A204.1 (cell line): ENCODE measurements around the gene SPATA33.

Experiments used
- FAIRE-seq: peaks from 2 replicates; lab custom pipeline; 2012; peaks lifted over from hg19 to GRCh38; lab: Jason Lieb, UNC

The SPATA33 gene

GRCh38 chr16:89657442-89658220, at the start of gene SPATA33, which contains the start of gene CHMP1A:
Gene SPATA33, plus strand, starts transcription at chr16:89657836. Its CDS starts 76 bp downstream, at chr16:89657912.
Gene CHMP1A, minus strand, starts transcription at chr16:89657708. Its CDS starts 120 bp downstream, at chr16:89657588.
- no peak for FAIRE-seq

- no peak for FAIRE-seq
These were observed 49.5 kb upstream of the SPATA33 start for GRCh38 chr16:89607937-89608740.

GRCh38 chr16:89610108-89610453, 47.6 kb upstream of the SPATA33 start:
- no peak for FAIRE-seq

- no peak for FAIRE-seq
These were observed 45.0 kb upstream of the SPATA33 start for GRCh38 chr16:89612415-89613166.

GRCh38 chr16:89613231-89613953, 44.2 kb upstream of the SPATA33 start, which contains the start of gene DPEP1:
Gene DPEP1, plus strand, starts transcription at chr16:89613642. Its CDS starts 16,769 bp downstream, at chr16:89630411.
- no peak for FAIRE-seq

- no peak for FAIRE-seq
These were observed 43.6 kb upstream of the SPATA33 start for GRCh38 chr16:89613954-89614459.

GRCh38 chr16:89615176-89615575, 42.5 kb upstream of the SPATA33 start:
- no peak for FAIRE-seq

- no peak for FAIRE-seq
These were observed 42.0 kb upstream of the SPATA33 start for GRCh38 chr16:89615596-89616090.

- no peak for FAIRE-seq
These were observed 41.0 kb upstream of the SPATA33 start for GRCh38 chr16:89616623-89617022.

- no peak for FAIRE-seq
These were observed 40.6 kb upstream of the SPATA33 start for GRCh38 chr16:89617036-89617435.

GRCh38 chr16:89618109-89618998, 39.3 kb upstream of the SPATA33 start:
- no peak for FAIRE-seq

- FAIRE-seq: no peak
These were observed 37.8 kb upstream of the SPATA33 start for GRCh38 chr16:89619840-89620239.

- FAIRE-seq: no peak
These were observed 37.2 kb upstream of the SPATA33 start for GRCh38 chr16:89620406-89620841.

- FAIRE-seq: no peak
These were observed 36.4 kb upstream of the SPATA33 start for GRCh38 chr16:89621136-89621697.

GRCh38 chr16:89621698-89622409, 35.8 kb upstream of the SPATA33 start:
- FAIRE-seq: no peak

GRCh38 chr16:89623511-89624261, 34.0 kb upstream of the SPATA33 start:
- no peak for FAIRE-seq

- no peak for FAIRE-seq
These were observed 32.6 kb upstream of the SPATA33 start for GRCh38 chr16:89624777-89625761.
